ENCODE data around the gene ARPC5. TPM values are rescaled to one million over a fixed set of nuclear protein-coding genes. Genes with fewer than 3 reads are reported as not detected.

ARPC5 gene
- total RNA-seq, 4 donors from 2014 or later, result 33.0 to 73.5 (median 68.2) TPM

- intact Hi-C loops (cut with DNase I; ENCODE audit: low total_unique reads), result no loop called here
- TF ChIP-seq CTCF (IDR thresholded peaks at IDR 0.05), result no peak
- no peak for TF ChIP-seq POLR2A (IDR thresholded peaks at IDR 0.05)
- peak; percentile 40 to 81 for DNase-seq (ENCODE audit: low spot score in 2 of 2)
- no peak overlapping the region for H3K4me3 ChIP-seq (ENCODE audit: low read depth, poor library complexity, severe bottlenecking)
- WGBS, 2 donors, result 52 to 63% methylated on average over 8 of the region's 8 CpGs
Measured at GRCh38 chr1:183580281-183580682, 55.3 kb downstream of the ARPC5 start.

- 75 to 88% methylated on average over 1 to 2 of the region's 2 CpGs for WGBS, 2 donors
- H3K4me3 ChIP-seq (ENCODE audit: low read depth, poor library complexity, severe bottlenecking), result no peak overlapping the region
- no peak for DNase-seq (ENCODE audit: low spot score in 2 of 2)
- TF ChIP-seq POLR2A (IDR thresholded peaks at IDR 0.05) (no peak), CTCF (IDR thresholded peaks at IDR 0.05) (no peak)
- intact Hi-C loops (cut with DNase I; ENCODE audit: low total_unique reads), result no loop called here
Measured at GRCh38 chr1:183578856-183579255, 56.7 kb downstream of the ARPC5 start.

- intact Hi-C loops (cut with DNase I; ENCODE audit: low total_unique reads), result no loop called here
- DNase-seq (ENCODE audit: low spot score in 2 of 2), result no peak
- no peak for TF ChIP-seq CTCF (IDR thresholded peaks at IDR 0.05)
- no peak for TF ChIP-seq POLR2A (IDR thresholded peaks at IDR 0.05)
- H3K4me3 ChIP-seq (ENCODE audit: low read depth, poor library complexity, severe bottlenecking), result no peak overlapping the region
- 85 to 87% methylated on average over 7 of the region's 7 CpGs for WGBS, 2 donors
Measured at GRCh38 chr1:183577897-183578465, 57.6 kb downstream of the ARPC5 start.

- intact Hi-C loops (cut with DNase I; ENCODE audit: low total_unique reads), result no loop called here
- 59 to 62% methylated on average over 8 of the region's 8 CpGs for WGBS, 2 donors
Measured at GRCh38 chr1:183576537-183576936, 59.0 kb downstream of the ARPC5 start.

GRCh38 chr1:183575606-183576005, 60.0 kb downstream of the ARPC5 start:
- intact Hi-C loops (cut with DNase I; ENCODE audit: low total_unique reads), result no loop called here
- peak in 1 of 2 donors; percentile 49 for DNase-seq (ENCODE audit: low spot score in 2 of 2)

More at GRCh38 chr1:183576537-183576936, 59.0 kb downstream of the ARPC5 start:
- peak in 1 of 2 donors; percentile 76 for DNase-seq (ENCODE audit: low spot score in 2 of 2)
- H3K4me3 ChIP-seq (ENCODE audit: low read depth, poor library complexity, severe bottlenecking), result no peak overlapping the region
- no peak for TF ChIP-seq POLR2A (IDR thresholded peaks at IDR 0.05)
- no peak for TF ChIP-seq CTCF (IDR thresholded peaks at IDR 0.05)

More at GRCh38 chr1:183575606-183576005, 60.0 kb downstream of the ARPC5 start:
- WGBS, 2 donors, result 59 to 63% methylated on average over 5 of the region's 5 CpGs
- H3K4me3 ChIP-seq (ENCODE audit: low read depth, poor library complexity, severe bottlenecking), result no peak overlapping the region
- TF ChIP-seq POLR2A (IDR thresholded peaks at IDR 0.05) (no peak), CTCF (IDR thresholded peaks at IDR 0.05) (no peak)
